Breast epithelium (tissue), 3 donors: Measurements from ENCODE around the gene SLC43A1.
A peak's percentile ranks its signal among the peaks of the same experiment; 100 is the strongest.

Source experiments
- CTCF ChIP-seq, 3 donors: fragments of 450-650 bp; IDR thresholded peaks; one replicate each; pipeline ENCODE4 v1.5.1; 2016 to 2017; ENCODE audit warnings: antibody characterized with exemption in 3 of 3, mild to moderate bottlenecking in 3 of 3, moderate library complexity in 3 of 3
- POLR2A ChIP-seq: fragments of 450-650 bp; IDR thresholded peaks from one replicate; pipeline ENCODE4 v1.6.1; 2016; ENCODE audit warnings: antibody characterized with exemption, mild to moderate bottlenecking, moderate library complexity
- POLR2AphosphoS5 ChIP-seq, 3 donors: sonication (generic); formaldehyde crosslinking; IDR thresholded peaks; one replicate each; pipeline ENCODE4 v1.6.1; 2017; ENCODE audit warnings: antibody characterized with exemption in 3 of 3

GRCh38 chr11:57456960-57457642 lies 58.4 kb downstream of the SLC43A1 start:
- TF ChIP-seq CTCF (IDR thresholded peaks at IDR 0.05) (peak; percentile 63 to 96 (median 92)), POLR2AphosphoS5 (IDR thresholded peaks at IDR 0.05) (peak in 1 of 3 donors; percentile 29), POLR2A (no peak)
